Left renal cortex interstitium (tissue), 4 donors: ENCODE results near the gene MEI1. TPM values are rescaled to one million over a fixed set of nuclear protein-coding genes. Genes with fewer than 3 reads are reported as not detected.
"Not testable (repeated sequence)": the region's sequence is repeated elsewhere in the genome, so short reads cannot be mapped to it uniquely, and the experiment has no call there.

Experiments
- DNase-seq, 4 donors: peaks; one replicate each; pipeline ENCODE4 v3.0.0-alpha.2; 2013; ENCODE audit warnings: low read depth in 4 of 4, low spot score in 2 of 4, missing footprints in 1 of 4
- polyA plus RNA-seq, 4 donors: library from polyadenylated mRNA; unstranded; fragments of 120-200 nt; gene quantifications; one replicate each; pipeline ENCODE4 v1.2.1, GENCODE V29; 2013; ENCODE audit not compliant: insufficient read length in 4 of 4

Gene MEI1, protein sequence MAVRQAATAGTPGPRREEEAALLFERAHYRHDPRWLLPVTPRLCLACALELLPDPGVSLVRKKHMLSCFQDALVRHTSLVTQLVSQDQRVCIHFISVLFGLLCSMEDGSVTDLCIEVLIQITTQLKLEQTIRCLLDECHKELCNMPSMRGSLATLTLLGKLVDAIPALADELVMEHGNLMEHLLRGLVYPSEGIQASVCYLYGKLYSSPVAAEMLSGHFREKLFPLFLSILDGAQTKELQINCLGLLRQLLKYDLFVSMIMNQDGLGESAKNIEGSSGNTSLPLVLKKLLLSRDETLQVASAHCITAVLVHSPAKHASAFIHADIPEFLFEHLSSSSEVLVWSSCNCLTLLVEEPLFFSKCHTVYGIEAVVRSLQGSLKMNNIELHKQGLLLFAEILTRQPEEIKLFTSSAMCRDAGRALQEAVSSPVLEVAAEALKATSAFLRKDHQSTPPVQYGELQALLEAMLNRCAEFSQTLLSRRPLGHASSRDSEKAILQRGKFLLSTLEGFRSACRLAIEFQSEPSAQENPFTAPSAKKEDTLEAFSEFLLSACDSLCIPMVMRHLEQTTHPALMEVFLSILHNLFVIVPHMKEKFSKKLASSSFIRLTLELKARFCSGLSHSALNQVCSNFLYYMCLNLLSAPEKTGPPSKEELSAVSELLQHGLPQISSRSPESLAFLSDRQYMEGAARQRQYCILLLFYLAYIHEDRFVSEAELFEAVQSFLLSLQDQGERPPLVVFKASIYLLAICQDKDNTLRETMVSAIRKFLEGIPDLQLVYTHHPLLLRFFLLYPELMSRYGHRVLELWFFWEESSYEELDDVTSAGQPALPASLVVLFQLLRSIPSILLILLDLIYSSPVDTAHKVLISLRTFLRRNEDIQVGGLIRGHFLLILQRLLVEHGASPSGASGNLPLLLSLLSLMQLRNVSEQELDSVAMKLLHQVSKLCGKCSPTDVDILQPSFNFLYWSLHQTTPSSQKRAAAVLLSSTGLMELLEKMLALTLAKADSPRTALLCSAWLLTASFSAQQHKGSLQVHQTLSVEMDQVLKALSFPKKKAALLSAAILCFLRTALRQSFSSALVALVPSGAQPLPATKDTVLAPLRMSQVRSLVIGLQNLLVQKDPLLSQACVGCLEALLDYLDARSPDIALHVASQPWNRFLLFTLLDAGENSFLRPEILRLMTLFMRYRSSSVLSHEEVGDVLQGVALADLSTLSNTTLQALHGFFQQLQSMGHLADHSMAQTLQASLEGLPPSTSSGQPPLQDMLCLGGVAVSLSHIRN
- polyA plus RNA-seq = 1 to 10 TPM; 2.9 to 3.4 (median 3.3) TPM

DNA sequence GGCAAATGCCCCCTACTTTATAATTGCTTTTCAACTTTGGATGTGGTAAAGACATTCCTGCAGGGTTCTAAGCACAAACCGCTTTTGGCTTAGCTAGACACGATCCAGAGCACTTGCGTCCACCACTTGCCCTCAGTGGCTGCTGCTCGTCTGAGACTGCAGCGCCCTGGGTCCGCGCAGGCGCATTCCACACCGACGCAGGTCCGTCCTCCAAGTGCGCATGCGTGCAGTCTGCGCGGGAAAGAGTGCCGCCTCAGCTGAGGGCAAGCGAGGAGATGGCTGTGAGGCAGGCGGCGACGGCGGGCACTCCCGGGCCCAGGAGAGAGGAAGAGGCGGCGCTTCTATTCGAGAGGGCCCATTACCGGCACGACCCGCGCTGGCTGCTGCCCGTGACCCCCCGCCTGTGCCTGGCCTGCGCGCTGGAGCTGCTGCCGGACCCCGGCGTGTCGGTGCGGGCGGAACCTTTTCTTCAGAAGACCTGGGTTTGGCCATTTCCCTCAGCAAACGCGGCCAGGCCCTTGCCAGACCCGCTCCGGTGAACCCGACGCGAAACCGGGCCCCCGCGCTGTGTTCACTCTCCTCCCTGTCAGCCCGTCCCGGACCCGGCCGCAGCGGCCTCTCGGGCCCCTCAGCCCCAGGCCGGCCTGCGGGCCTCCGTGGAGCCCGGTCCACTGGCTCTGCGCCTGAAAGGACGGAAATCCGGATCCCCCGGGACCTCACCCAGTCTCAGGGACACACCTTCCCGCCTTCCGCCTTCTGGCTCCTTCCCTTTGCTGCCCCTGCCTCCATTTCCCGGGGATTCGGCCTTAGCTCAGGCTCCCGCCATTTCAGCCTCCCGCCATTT is at the start of gene MEI1:
MEI1 (plus strand) TSS at position 240 of the 844 bp plus-strand sequence; CDS start at position 276, 36 bp downstream.
- DNase-seq = peak in 3 of 4 donors; percentile 52 to 71 (median 59)

DNA sequence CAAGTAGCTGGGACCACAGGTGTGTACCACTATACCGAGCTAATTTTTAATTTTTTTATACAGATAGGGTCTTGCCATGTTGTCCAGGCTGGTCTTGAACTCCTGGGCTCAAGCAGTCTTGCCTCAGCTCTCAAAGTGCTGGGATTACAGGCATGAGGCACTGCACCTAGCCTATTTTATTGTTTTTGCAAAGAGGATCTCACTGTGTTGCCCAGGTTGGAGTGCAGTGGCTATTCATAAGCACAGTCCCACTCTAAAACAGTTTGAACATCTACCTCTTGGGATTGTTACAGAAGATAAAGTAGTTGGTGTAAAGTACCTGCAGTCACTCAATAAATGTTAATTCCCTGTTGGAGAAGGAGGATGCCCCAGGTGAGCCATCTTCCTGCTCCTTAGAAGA is 49.1 kb upstream of the MEI1 start:
- DNase-seq = no peak

DNA sequence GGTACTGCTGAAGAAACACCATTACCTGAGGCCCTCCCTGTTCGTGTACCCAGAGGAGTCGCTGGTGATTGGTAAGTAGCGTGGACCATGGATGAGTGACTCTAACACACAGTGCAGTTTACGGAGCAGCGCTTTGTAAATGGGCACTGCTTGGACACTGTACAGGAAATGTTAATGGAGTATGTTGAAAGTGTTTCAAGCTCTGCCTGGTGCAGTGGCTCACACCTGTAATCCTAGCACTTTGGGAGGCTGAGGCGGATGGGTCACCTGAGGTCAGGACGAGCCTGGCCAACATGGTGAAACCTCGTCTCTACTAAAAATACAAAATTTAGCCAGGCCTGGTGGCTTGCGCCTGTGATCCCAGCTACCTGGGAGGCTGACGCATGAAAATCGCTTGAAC is 48.5 kb upstream of the MEI1 start:
- DNase-seq = no peak

DNA sequence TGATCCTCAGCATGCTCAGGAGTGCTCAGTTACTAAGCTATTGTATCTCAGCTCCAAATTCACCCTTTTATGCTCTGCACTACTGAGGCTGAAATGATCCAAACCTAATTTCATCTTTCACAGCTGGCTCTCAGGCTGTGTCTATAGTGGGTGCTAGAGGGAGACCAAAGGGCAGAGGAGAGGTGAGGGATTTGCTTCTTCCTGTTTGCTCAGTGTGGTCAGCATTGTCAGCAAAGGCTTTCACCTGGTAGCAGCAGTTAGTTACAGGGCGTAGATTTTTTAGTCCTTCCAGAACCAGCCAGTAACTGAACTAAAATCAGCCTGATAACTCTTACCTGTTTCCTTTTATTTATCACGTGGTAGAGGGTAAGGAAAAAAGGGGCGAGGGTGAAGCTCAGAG is 45.0 kb upstream of the MEI1 start:
- no peak for DNase-seq

DNA sequence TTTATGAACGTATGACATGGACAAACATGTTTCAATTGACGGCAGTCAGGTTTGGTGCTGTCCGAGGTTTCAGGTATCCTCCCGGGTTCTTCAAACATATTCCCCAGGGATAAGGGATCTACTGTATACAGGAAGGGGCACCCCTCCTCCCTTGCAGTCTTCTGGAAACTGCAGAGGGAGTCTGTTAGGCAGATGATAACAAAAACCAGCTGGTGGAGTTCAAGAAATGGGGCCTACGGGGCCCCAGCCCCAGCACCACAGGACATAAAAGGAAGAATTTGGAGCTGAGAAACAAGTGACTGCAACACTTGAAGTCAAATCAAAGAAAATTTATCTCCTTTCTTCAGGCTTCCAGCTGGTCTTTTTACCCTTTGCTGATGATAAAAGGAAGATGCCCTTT is 42.7 kb upstream of the MEI1 start:
- DNase-seq = peak in 1 of 4 donors; percentile 19

DNA sequence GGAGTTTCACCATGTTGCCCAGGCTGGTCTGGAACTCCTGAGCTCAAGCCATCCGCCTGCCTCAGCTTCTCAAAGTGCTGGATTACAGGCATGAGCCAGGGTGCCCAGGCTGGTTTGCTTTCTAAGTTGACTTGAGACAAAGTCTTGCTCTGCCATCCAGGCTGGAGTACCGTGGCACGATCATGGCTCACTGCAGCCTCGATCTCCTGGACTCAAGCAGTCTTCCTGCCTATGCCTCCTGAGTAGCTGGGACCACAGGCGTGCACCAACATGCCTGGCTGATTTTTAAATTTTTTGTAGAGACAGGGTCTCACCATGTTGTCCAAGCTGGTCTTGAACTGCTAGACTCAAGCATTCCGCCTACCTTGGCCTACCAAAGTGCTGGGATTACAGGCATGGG is 41.6 kb upstream of the MEI1 start:
- no peak for DNase-seq

DNA sequence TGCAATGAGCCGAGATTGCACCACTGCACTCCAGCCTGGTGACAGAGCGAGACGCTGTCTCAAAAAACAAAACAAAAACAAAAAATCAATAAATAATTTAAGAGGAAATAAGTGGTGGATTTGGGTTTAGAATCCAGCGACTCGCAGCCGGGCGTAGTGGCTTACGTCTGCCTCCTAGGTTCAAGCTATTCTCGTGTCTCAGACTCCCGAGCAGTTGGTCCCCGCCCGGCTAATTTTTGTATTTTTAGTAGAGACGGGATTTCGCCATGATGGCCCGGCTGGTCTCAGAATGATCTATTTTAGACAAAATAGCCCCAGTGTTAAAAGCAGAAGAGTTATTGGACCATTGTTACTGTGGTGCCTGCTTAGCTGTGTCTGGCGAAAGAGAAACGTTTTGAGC is 40.4 kb upstream of the MEI1 start:
- DNase-seq = no peak

DNA sequence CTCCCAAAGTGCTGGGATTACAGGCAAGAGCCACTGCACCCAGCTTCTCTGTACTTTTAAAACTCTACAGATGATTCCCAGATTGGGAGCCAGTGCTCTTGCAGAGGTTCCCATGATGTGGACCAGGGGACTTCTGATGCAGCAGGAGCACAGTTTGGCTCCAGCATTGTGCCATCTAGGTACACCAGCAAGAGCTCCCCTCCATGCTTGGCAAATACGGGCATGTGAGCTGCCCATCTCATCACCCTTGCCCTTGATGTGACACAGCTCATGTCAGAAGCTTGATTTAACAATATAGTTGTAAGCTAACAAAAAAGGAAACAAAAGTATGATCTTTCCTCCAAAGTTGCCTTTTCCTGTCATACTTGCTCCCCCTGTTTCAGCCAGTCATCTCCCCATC is 39.4 kb upstream of the MEI1 start:
- DNase-seq = no peak

DNA sequence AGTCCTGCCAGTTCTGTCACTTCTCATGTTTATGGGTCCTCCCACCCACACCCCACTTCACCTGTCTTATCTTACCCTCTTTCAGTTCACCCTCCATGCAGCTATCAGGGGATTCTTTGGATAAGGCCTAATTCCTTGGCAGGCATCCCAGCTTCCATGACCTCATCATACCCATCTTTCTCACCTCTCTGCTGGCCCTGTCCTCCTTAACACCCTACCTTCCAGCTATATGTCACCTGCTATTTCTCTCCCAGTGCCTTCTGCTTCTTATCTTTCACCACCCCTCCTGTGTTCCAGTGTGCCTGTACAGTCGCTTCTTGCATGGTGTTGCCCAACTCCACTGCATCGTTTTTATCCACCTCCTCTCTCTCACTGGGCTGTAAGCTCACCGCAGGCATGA is 38.9 kb upstream of the MEI1 start:
- DNase-seq = no peak

DNA sequence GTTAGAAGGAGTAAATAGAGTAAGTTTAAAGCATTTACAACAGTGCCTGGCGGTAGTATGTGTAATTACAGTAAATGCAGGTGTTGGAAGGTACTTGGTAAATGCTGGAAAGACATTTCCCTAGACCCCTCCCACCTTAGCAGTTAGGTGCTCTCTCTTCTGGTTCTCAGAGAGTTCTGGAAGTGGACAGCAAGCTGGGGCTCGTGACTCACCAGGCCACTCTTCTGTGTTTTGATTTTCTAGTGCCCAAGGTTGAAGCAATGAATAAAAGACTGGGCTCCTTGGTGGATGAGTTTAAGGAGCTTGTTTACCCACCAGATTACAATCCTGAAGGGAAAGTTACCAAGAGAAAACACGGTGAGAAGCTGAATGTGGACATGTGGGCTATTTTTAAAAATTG is 38.2 kb upstream of the MEI1 start:
- DNase-seq = no peak

DNA sequence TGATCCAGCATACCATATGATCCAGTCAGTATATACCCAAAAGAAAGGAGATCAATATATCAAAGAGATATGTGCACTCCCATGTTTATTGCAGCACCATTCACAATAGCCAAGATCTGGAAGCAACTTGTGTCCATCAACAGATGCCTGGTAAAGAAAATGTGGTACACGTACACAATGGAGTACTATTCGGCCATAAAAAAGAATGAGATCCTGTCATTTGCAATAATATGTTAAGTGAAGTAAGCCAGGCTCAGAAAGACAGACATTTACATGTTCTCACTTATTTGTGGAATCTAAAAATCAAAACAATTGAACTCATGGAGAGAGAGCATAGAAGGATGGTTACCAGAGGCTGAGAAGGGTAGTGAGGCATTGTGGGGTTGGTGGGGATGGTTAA is 37.6 kb upstream of the MEI1 start:
- no peak for DNase-seq

DNA sequence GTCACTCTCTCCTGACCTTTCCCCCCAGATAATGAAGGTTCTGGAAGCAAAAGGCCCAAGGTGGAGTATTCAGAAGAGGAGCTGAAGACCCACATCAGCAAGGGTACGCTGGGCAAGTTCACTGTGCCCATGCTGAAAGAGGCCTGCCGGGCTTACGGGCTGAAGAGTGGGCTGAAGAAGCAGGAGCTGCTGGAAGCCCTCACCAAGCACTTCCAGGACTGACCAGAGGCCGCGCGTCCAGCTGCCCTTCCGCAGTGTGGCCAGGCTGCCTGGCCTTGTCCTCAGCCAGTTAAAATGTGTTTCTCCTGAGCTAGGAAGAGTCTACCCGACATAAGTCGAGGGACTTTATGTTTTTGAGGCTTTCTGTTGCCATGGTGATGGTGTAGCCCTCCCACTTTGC is 35.7 kb upstream of the MEI1 start:
- not testable (repeated sequence) for DNase-seq

DNA sequence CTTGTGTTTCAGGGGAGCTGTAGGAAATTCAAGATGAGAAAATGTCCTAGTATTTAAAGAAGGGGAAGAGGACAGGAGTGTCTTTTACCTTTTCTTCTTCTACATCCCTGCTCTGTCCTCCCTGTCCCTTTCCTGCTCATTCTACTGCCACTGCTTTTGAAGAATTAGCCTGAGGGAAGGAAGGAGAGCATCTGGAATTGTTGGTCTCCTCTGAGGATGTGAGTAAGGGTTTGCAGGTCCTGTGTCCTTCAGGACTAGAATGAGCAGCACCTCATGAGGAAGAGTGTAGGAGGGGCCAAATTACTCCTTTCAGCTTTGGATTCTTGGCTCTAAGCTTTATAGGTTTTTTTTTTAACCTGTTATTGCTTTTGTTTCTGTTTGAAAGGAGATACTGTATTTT is 34.8 kb upstream of the MEI1 start:
- no peak for DNase-seq

DNA sequence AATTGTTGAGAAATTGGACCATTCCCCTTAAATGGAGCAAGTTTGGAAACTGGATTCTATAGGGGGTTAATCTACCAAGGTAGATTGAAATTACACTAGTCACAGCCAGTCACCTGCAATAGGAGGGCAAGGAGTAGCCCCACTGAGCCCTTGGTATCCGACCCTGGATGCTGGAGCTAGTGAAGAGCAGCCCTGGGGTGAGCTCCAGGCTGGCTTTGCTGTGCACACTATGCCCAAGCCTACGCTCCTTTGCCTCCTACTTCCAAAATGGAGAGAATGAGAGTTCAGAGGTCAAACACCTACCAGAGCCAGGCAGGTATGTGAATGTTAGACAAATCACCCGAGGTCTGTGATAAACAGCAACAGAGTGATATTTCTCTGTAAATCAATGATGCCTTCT is 34.4 kb upstream of the MEI1 start:
- no peak for DNase-seq

DNA sequence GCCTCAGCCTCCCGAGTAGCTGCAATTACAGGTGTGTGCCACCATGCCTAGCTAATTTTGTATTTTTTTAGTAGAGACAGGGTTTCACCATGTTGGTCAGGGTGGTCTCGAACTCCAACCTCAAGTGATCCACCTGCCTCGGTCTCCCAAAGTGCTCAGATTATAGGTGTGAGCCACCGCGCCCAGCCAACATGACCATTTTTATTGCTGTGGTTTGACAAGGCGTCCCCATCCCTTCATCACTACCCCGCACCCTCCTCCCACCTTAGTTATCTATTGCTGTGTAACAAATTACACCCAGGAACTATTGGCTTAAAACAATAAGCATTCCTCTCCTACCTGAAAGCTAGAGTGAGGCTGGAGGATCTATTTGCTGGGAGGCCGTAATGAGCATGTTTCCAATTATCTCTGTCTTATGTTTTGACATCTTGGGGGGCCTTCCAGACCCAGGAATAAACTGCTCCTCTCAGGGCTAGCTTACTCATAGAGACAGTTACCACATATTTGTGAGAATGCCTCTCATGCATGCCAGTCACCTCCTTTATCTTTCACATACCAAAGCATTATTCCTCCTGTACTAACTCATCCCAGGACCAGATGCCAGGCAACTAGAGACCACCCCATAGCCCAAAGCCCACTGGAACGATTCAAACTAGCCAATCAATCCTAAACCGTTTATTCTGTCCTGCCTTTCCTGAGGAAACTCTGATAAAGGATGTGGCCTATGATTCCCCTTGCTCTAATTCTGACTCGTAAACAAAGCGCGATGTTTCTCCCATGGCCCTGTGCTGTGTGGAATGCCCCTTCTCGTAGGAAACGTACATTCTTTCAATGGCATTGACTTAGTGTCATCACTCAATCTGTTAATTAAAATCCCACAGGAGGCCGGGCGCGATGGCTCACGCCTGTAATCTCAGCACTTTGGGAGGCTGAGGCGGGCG is 30.1 kb upstream of the MEI1 start:
- no peak for DNase-seq

DNA sequence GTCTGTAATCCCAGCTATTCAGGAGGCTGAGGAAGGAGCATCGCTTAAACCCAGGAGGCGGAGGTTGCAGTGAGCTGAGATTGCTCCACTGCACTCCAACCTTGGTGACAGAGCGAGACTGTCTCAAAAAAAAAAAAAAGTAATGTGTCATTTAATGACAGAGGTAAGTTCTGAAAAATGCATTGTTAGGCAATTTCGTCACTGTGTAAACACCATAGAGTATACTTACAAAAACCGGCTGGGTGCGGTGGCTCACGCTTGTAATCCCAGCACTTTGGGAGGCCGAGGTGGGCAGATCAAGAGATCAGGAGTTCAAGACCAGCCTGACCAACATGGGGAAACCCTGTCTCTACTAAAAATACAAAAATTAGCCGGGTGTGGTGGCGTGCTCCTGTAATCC is 27.2 kb upstream of the MEI1 start:
- DNase-seq = not testable (repeated sequence)

DNA sequence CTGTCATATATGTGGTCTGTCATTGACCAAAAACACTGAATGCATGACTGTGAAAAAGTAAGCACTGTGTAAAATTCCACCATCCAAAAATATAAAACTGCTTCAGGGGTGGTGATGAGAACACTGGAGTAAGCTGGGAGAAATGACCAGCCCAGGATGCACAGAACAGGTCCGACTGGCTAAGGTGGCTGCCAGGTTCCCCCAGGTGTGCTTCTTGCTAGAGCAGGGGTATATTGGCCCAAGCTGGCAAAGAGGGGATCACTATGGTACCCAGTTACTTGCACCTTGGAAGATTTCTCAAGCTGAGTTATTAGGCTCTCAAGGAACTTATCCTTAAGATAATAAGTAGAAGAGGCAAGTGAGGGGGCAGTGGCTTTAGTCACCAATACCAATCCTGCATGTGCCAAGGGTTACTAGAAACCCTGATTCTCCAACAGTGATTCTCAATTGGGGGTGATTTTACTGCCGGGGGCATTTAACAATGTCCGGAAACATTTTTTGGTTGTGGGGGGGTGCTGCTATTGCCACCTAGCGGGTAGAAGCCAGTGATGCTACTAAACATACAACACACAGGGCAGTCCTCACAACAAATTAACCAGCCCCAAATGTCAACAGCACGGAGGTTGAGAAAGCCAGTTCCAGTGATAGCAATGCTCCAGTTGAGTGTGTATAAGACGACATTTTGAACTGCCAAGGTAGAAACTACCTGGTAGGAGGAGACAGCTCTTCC is 26.4 kb upstream of the MEI1 start:
- no peak for DNase-seq

DNA sequence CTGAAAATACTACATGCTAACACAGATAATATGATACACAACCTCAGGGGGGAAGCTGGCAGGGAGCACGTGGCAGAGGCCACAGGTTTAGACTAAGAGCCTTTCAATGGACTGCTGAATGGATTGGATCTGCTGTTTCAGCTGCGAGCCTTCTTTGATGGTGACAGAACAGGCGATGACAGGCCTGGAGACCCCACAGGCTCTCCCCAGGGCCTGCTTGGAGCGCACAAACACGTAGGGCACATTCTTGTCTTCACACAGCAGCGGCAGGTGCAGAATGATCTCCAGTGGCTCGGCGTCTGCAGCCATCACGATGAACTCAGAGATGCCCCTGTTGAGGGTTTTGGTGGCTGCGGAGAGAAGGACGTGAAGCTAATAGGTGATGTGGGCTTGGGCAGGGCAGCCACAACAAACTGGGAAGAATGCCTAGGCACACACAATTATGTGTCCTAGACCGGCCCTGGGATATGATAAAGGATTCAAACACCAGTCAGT is 24.4 kb upstream of the MEI1 start:
- DNase-seq = no peak
